Measurements from ENCODE around the gene IDH3G. TPM values are rescaled to one million over a fixed set of nuclear protein-coding genes. Genes with fewer than 3 reads are reported as not detected.

IDH3G gene
- total RNA-seq (64.4 TPM), polyA plus RNA-seq (100 to 1,000 TPM in 3 of 4 donors, 10 to 100 TPM in 1; 96.3 to 127 (median 109) TPM)

DNA sequence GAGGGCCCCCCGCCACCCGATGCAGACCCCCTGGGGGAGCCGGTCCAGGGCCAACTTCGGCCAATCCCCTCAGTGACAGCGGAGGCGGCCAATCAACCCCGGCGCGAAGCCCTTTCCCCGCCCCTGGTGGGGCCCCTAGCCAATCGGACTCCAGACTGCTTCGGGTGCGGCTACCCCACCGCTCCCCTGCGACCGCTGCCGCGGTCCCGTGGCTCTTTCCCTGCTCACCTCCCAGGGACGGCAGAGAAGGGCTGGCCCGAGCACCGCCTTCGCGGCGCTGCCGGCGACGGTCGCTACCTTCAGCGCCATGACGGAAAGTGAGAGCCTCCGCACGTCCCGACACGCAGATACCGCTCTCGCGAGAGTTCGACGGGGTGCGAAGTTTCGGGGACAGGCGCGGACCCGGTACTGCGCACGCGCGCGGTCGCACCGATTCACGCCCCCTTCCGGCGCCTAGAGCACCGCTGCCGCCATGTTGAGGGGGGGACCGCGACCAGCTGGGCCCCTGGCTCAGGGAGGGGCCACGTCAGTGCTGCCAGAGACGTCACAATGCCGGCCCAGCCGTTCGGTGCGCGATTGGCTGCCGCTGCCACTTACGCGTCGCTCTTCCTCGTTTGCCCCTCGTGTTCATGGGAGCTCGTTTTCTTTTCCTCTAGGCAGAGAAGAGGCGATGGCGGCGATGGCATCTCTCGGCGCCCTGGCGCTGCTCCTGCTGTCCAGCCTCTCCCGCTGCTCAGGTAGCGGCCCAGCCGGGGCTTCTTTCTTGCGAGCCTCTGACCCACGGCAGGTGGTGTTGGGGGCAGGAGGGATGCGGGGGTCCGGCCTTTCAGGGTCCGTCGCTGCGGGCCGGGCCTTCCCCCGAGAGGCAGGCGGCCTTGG is at the start of gene IDH3G, which contains the start of gene SSR4:
Gene IDH3G, minus strand, starts transcription at position 358 of the 879 bp plus-strand sequence. Its CDS starts 49 bp downstream, at position 309.
Gene SSR4, plus strand, starts transcription at position 651 of the 879 bp plus-strand sequence. Its CDS starts 20 bp downstream, at position 671.
- H3K27ac ChIP-seq (ENCODE audit: insufficient read depth, low read length, poor library complexity, severe bottlenecking): peak within 1 kb of the TSS; percentile 86
- H3K4me1 Mint-ChIP-seq: peaks cover 0 to 35% (median 7%) of the 10 kb centered on the region in 4 donors
- H3K4me1 ChIP-seq (ENCODE audit: control insufficient read depth, insufficient read depth, low read length, poor library complexity, severe bottlenecking): peaks cover 34% of the 10 kb centered on the region
- peak; percentile 89 to 95 (median 95) for DNase-seq
- peaks cover 3% of the 10 kb centered on the region for H3K36me3 Mint-ChIP-seq
- H3K9me3 Mint-ChIP-seq: peaks cover 0 to 2% (median 0%) of the 10 kb centered on the region in 7 donors
- peak within 1 kb of the TSS; percentile 73 for H3K4me3 ChIP-seq (ENCODE audit: low read depth, low read length)
- peak within 1 kb of the TSS; percentile 92 to 94 (median 93) for H3K27ac Mint-ChIP-seq
- H3K9me3 ChIP-seq (ENCODE audit: control insufficient read depth in 2 of 2, low read length in 2 of 2): no peaks in the 10 kb centered on the region
- no peaks in the 10 kb centered on the region for H3K27me3 ChIP-seq (ENCODE audit: control insufficient read depth, insufficient read depth, low read length)
- H3K27me3 Mint-ChIP-seq: no peaks in the 10 kb centered on the region
- peak within 1 kb of the TSS; percentile 90 to 96 (median 93) for H3K4me3 Mint-ChIP-seq
- peaks cover 12% of the 10 kb centered on the region for H3K36me3 ChIP-seq (ENCODE audit: control insufficient read depth, insufficient read depth, low read length)
- peak; percentile 93 for ATAC-seq (ENCODE audit: low read depth in 2 of 2)

DNA sequence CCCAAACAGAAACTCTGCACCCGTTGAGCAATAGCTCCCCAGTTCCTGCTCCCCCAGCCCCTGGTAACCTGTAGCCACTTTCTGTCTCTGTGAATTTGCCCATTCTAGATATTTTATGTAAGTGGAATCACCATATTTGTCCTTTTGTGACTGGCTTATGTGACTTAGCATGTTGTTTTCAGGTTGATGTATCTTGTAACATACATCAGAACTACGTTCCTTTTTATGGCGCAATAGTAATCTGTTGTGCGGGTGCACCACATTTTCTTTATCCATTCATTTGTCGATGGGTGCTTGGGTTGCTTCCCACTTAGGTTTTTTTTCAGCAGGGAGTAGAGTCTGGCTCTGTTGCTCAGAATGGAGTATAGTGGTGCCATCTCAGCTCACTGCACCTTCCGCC is 42.7 kb upstream of the IDH3G start:
- H3K4me3 Mint-ChIP-seq: no peak overlapping the region
- Histone ChIP-seq H3K4me3 (ENCODE audit: low read depth, low read length) (no peak overlapping the region), H3K27me3 (ENCODE audit: control insufficient read depth, insufficient read depth, low read length) (no peaks in the 10 kb centered on the region), H3K36me3 (ENCODE audit: control insufficient read depth, insufficient read depth, low read length) (no peaks in the 10 kb centered on the region), H3K27ac (ENCODE audit: insufficient read depth, low read length, poor library complexity, severe bottlenecking) (no peak overlapping the region), H3K9me3 (ENCODE audit: control insufficient read depth in 2 of 2, low read length in 2 of 2) (no peaks in the 10 kb centered on the region), H3K4me1 (ENCODE audit: control insufficient read depth, insufficient read depth, low read length, poor library complexity, severe bottlenecking) (no peaks in the 10 kb centered on the region)
- H3K9me3 Mint-ChIP-seq: peaks cover 0 to 3% (median 0%) of the 10 kb centered on the region in 7 donors
- H3K36me3 Mint-ChIP-seq: no peaks in the 10 kb centered on the region
- peaks cover 51% of the 10 kb centered on the region for H3K27me3 Mint-ChIP-seq
- no peak for DNase-seq
- H3K27ac Mint-ChIP-seq: no peak overlapping the region
- H3K4me1 Mint-ChIP-seq: no peaks in the 10 kb centered on the region
- no peak for ATAC-seq (ENCODE audit: low read depth in 2 of 2)

DNA sequence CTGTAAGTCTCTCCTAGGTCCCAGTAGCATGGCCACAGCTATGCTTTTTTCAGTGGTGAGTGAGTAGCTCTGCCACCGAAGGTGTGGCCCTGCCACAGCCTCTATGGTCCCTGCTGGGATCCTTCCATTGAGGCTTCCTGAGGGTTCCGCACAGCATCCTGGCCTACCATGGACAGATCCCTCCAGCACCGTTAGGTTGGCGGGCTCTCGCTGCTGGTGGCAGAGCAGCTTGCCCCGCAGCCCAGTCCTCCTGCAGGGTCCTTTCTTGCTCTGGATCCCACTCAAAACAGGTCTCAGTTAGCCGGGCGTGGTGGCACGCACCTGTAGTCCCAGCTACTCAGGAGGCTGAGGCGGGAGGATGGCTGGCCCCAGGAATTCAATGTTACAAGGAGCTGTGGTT is 38.6 kb upstream of the IDH3G start:
- Mint-ChIP-seq H3K4me1 (peaks cover 0 to 6% (median under 1%) of the 10 kb centered on the region in 4 donors), H3K27ac (no peak overlapping the region), H3K27me3 (peaks cover 42% of the 10 kb centered on the region), H3K9me3 (peaks cover 0 to 3% (median 0%) of the 10 kb centered on the region in 7 donors), H3K4me3 (peak overlapping the region in 1 of 4 donors; percentile 14), H3K36me3 (no peaks in the 10 kb centered on the region)
- Histone ChIP-seq H3K27ac (ENCODE audit: insufficient read depth, low read length, poor library complexity, severe bottlenecking) (no peak overlapping the region), H3K4me3 (ENCODE audit: low read depth, low read length) (no peak overlapping the region), H3K27me3 (ENCODE audit: control insufficient read depth, insufficient read depth, low read length) (peaks cover under 1% of the 10 kb centered on the region), H3K4me1 (ENCODE audit: control insufficient read depth, insufficient read depth, low read length, poor library complexity, severe bottlenecking) (peaks cover 7% of the 10 kb centered on the region), H3K9me3 (ENCODE audit: control insufficient read depth in 2 of 2, low read length in 2 of 2) (no peaks in the 10 kb centered on the region), H3K36me3 (ENCODE audit: control insufficient read depth, insufficient read depth, low read length) (no peaks in the 10 kb centered on the region)
- DNase-seq: no peak
- ATAC-seq (ENCODE audit: low read depth in 2 of 2): no peak

DNA sequence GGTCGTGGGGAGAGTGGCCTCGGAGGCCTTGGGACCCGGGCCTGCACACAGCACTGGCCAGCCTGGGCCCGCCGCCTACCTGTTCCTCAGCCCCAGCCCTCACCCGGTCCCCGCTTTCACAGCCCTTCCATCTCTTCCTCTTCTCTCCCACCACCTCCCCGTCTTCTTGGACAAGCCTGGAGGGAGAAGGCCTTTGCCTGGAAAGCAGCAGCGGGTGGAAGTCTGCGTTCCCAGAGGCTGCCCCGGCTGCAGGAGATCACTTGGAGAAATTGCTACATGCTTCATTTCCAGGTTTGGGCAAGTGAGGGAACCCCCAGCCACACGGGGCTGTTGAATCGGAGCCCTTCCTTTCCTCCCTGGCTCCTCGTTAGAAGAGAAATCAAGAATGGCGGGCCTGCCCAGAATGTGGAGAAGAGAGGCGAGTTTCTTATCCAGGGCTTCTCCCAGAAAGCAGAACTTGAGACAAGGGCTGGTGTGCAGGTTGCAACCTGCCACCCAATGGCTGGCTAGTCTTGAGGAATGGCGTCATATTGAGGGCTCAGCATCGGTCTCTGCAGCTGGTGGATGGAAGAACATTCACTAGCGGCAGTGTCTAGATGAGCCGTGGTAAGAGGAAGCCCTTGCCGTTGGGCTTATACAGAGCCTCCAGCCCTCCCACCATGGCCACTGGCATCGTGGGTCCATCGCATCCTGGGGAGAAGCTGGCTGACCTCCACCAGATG is 37.4 kb upstream of the IDH3G start:
- no peak for ATAC-seq (ENCODE audit: low read depth in 2 of 2)
- peaks cover 0 to 6% (median 5%) of the 10 kb centered on the region in 4 donors for H3K4me1 Mint-ChIP-seq
- Histone ChIP-seq H3K27ac (ENCODE audit: insufficient read depth, low read length, poor library complexity, severe bottlenecking) (no peak overlapping the region), H3K4me1 (ENCODE audit: control insufficient read depth, insufficient read depth, low read length, poor library complexity, severe bottlenecking) (peaks cover 7% of the 10 kb centered on the region), H3K27me3 (ENCODE audit: control insufficient read depth, insufficient read depth, low read length) (peaks cover 5% of the 10 kb centered on the region), H3K36me3 (ENCODE audit: control insufficient read depth, insufficient read depth, low read length) (no peaks in the 10 kb centered on the region), H3K9me3 (ENCODE audit: control insufficient read depth in 2 of 2, low read length in 2 of 2) (no peaks in the 10 kb centered on the region), H3K4me3 (ENCODE audit: low read depth, low read length) (no peak overlapping the region)
- peaks cover 53% of the 10 kb centered on the region for H3K27me3 Mint-ChIP-seq
- peak overlapping the region; percentile 32 to 73 (median 59) for H3K4me3 Mint-ChIP-seq
- H3K9me3 Mint-ChIP-seq: peaks cover 0 to 4% (median 0%) of the 10 kb centered on the region in 7 donors
- no peaks in the 10 kb centered on the region for H3K36me3 Mint-ChIP-seq
- no peak overlapping the region for H3K27ac Mint-ChIP-seq
- DNase-seq: no peak

DNA sequence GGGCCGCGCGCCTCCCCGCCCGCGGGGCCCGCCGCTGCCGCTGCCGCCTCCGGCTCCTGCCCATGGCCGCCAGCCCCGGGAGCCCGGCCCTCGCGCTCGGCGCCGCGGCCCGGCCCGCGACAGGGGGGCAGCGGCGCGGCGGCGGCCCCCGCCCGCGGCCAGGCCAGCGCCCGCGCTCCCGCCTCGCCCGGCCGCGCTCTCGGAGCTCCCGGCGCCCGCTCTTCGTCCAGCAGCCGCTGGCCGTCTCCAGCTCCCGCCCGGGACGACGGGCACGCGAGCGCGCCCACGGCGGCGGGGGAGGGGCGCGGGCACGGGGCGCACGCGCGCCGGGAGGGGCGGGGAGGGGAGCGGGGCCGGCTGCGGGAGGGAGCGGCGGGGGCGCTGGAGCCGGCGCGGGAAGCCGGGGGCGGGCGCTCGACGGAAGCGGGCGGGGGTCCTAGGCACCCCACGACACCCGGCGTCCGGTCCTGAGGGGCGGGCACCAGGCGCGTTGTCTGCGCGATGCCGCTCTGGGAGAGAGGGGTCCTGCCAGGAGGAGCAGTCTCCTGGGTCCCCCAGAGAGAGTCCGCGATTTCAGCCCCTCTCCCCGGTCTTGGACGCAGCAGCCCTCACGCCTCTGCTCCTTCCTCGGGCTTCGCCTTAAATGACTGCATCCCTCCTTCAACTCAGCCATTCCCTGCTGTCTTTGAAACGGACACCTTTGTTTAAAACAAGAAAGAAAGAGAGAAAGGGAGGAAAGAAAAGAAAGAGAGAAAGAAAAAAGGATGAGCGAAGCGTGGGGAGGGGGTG is 36.7 kb upstream of the IDH3G start:
- Mint-ChIP-seq H3K4me1 (peaks cover 0 to 6% (median 5%) of the 10 kb centered on the region in 4 donors), H3K4me3 (peak overlapping the region in 1 of 4 donors; percentile 32), H3K36me3 (no peaks in the 10 kb centered on the region), H3K27ac (no peak overlapping the region), H3K27me3 (peaks cover 54% of the 10 kb centered on the region), H3K9me3 (peaks cover 0 to 4% (median 0%) of the 10 kb centered on the region in 7 donors)
- no peak overlapping the region for H3K4me3 ChIP-seq (ENCODE audit: low read depth, low read length)
- peaks cover 7% of the 10 kb centered on the region for H3K4me1 ChIP-seq (ENCODE audit: control insufficient read depth, insufficient read depth, low read length, poor library complexity, severe bottlenecking)
- H3K9me3 ChIP-seq (ENCODE audit: control insufficient read depth in 2 of 2, low read length in 2 of 2): no peaks in the 10 kb centered on the region
- H3K27ac ChIP-seq (ENCODE audit: insufficient read depth, low read length, poor library complexity, severe bottlenecking): no peak overlapping the region
- ATAC-seq (ENCODE audit: low read depth in 2 of 2) (no peak), DNase-seq (no peak)
- H3K27me3 ChIP-seq (ENCODE audit: control insufficient read depth, insufficient read depth, low read length): peaks cover 5% of the 10 kb centered on the region
- H3K36me3 ChIP-seq (ENCODE audit: control insufficient read depth, insufficient read depth, low read length): no peaks in the 10 kb centered on the region

DNA sequence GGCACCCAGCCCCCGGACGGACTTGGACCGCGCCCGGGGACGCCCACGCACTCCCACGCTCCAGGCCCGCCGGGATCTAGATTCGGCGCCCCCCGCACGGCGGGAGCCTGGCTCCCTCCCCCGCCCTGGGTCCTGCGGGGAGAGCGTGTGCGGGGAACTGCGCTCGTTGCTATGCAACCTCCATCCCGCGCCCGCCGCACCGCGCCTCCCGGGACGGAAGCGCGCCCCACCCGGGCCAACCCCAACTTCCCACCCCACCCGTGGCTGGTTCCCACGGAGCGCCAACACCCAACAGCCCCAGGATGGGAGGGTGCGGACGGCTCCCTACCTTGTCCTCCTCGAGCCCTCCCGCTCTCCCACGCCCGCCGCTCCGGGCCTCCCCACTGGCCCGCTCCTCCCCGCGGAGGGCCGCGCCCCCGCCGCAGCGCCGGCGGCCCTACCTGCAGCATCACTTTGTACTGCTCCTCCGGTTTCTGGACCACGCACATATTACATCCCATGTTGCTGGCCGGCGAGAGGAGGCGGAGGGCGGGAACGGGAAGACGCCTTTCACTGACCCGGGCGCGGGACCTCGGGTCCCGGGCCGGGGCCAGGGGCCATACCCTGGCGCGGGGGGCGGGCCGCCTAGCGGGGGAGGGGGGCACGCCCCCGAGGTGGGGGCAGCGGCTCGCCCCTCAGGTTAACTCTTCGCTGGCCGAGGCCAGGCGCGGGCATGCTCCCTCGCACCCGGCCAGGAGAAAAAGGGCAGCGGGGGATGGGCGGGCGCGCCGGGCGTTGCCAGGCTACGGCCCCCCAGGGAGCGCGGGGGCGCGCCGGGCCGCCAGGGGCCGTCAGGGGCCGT is 35.8 kb upstream of the IDH3G start, which contains the start of gene PDZD4:
Gene PDZD4, minus strand, starts transcription at position 746 of the 841 bp plus-strand sequence. Its CDS starts 246 bp downstream, at position 500.
- no peaks in the 10 kb centered on the region for H3K36me3 ChIP-seq (ENCODE audit: control insufficient read depth, insufficient read depth, low read length)
- Mint-ChIP-seq H3K4me1 (peaks cover 0 to 6% (median 5%) of the 10 kb centered on the region in 4 donors), H3K4me3 (peak within 1 kb of the TSS in 3 of 4 donors; percentile 32 to 65 (median 41)), H3K36me3 (no peaks in the 10 kb centered on the region), H3K9me3 (peaks cover 0 to 4% (median 0%) of the 10 kb centered on the region in 7 donors), H3K27ac (no peak within 1 kb of the TSS), H3K27me3 (peaks cover 50% of the 10 kb centered on the region)
- H3K4me3 ChIP-seq (ENCODE audit: low read depth, low read length): no peak within 1 kb of the TSS
- peaks cover 5% of the 10 kb centered on the region for H3K27me3 ChIP-seq (ENCODE audit: control insufficient read depth, insufficient read depth, low read length)
- ATAC-seq (ENCODE audit: low read depth in 2 of 2) (peak in 1 of 2 donors; percentile 25), DNase-seq (peak in 1 of 3 donors; percentile 4)
- H3K4me1 ChIP-seq (ENCODE audit: control insufficient read depth, insufficient read depth, low read length, poor library complexity, severe bottlenecking): peaks cover 7% of the 10 kb centered on the region
- H3K27ac ChIP-seq (ENCODE audit: insufficient read depth, low read length, poor library complexity, severe bottlenecking): no peak within 1 kb of the TSS
- no peaks in the 10 kb centered on the region for H3K9me3 ChIP-seq (ENCODE audit: control insufficient read depth in 2 of 2, low read length in 2 of 2)
